OCI-LY3 (cell line): ENCODE data around the gene PXDN.
"Not testable (repeated sequence)": the region's sequence is repeated elsewhere in the genome, so short reads cannot be mapped to it uniquely, and the experiment has no call there.

ENCODE experiments used
- H2AFZ ChIP-seq: fragments of 200-600, 300-600 bp; shearing (Covaris generic); 2 replicates; pipeline ENCODE4 v1.6.0; 2014; ENCODE audit warnings: antibody characterized with exemption, low read depth, low read length
- H3K27ac ChIP-seq: fragments of 200-600, 300-600 bp; sonication (generic); 2 replicates; pipeline ENCODE4 v1.5.1; 2014; ENCODE audit warnings: mild to moderate bottlenecking, low read length, moderate library complexity, mixed read lengths
- H3K27me3 ChIP-seq: fragments of 200-600, 300-600 bp; sonication (generic); 2 replicates; pipeline ENCODE4 v1.6.1; 2014; ENCODE audit warnings: low read depth, low read length, mixed read lengths
- H3K36me3 ChIP-seq: fragments of 200-600, 300-600 bp; sonication (generic); replicated peaks from 2 replicates; pipeline ENCODE3; 2014; ENCODE audit warnings: low read depth, low read length, mixed read lengths
- H3K4me1 ChIP-seq: fragments of 300-600, 200-600 bp; sonication (generic); 2 replicates; pipeline ENCODE4 v1.6.1; 2014; ENCODE audit warnings: low read length, mixed read lengths
- H3K4me2 ChIP-seq: fragments of 200-600, 300-600 bp; sonication (generic); 2 replicates; pipeline ENCODE4 v1.6.1; 2014; ENCODE audit warnings: low read length, mixed read lengths
- H3K4me3 ChIP-seq: fragments of 300-600, 200-600 bp; sonication (generic); 2 replicates; pipeline ENCODE4 v1.5.1; 2014; ENCODE audit warnings: antibody characterized with exemption, mild to moderate bottlenecking, low read length, moderate library complexity
- H3K79me2 ChIP-seq: fragments of 300-600, 200-600 bp; shearing (Covaris generic); 2 replicates; pipeline ENCODE4 v1.6.1; 2014; ENCODE audit warnings: mild to moderate bottlenecking, low read length, mixed read lengths
- H3K9ac ChIP-seq: fragments of 300-600, 200-600 bp; shearing (Covaris generic); 2 replicates; pipeline ENCODE4 v1.6.0; 2014; ENCODE audit warnings: mild to moderate bottlenecking, low read length, moderate library complexity
- H3K9me3 ChIP-seq: fragments of 200-600, 300-600 bp; shearing (Covaris generic); 2 replicates; pipeline ENCODE4 v1.6.1; 2014; ENCODE audit warnings: low read length, mixed read lengths; ENCODE audit not compliant: insufficient read depth
- H4K20me1 ChIP-seq: fragments of 200-600, 300-600 bp; sonication (generic); 2 replicates; pipeline ENCODE4 v1.6.1; 2016; ENCODE audit warnings: low read length, mixed read lengths; ENCODE audit not compliant: insufficient read depth
- EZH2phosphoT487 ChIP-seq: fragments of 200-600 bp; shearing (Covaris generic); IDR thresholded peaks from 2 replicates; pipeline ENCODE4 v1.6.1; 2018; ENCODE audit warnings: antibody characterized with exemption, mixed run types, low read depth
- TF ChIP-seq, protein P1 (sequence below): fragments of 200-600, 300-600 bp; sonication (generic); IDR thresholded peaks from 2 replicates; pipeline ENCODE4 v1.5.1; 2014; ENCODE audit warnings: antibody characterized with exemption, low read length, low read depth

Gene PXDN

DNA sequence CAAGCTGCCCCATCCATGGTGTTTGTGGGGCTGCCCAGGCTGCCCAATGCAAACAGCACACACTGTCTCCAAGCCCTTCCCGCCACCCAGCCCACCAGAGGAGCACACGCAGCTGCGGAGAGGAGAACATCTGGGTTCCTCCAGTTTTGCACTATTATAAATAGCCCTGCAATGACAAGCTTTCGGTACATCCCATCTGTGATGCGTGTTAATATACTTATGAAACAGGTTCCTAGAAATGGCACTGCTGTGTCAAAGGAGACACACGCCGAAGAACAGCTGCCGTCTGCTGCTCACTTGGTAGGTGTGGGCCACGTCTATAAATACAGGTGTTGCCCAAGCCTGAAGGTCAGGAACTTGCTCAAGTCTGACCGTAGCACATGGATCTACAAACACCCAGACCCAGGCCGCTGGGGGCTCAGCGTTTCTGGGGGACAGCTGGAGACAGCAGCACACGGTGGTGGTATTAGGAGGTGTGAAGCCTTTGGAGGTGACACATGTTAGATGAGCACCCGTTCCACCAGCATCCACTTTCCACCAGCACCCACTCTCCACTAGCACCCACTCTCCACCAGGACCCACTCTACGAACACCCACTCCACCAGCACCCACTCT, 34.3 kb downstream of the PXDN start:
- Histone ChIP-seq H4K20me1 (no peaks in the 10 kb centered on the region), H3K9me3 (no peaks in the 10 kb centered on the region), H3K36me3 (no peaks in the 10 kb centered on the region), H2AFZ (no peak overlapping the region), H3K27ac (no peak overlapping the region), H3K4me1 (peaks cover 4% of the 10 kb centered on the region; the same call in 1 of the 2 replicates), H3K4me2 (no peak overlapping the region), H3K79me2 (no peaks in the 10 kb centered on the region), H3K4me3 (no peak overlapping the region), H3K9ac (no peak overlapping the region), H3K27me3 (no peaks in the 10 kb centered on the region)
- TF ChIP-seq EZH2phosphoT487, result no peak
- TF ChIP-seq, protein P1, sequence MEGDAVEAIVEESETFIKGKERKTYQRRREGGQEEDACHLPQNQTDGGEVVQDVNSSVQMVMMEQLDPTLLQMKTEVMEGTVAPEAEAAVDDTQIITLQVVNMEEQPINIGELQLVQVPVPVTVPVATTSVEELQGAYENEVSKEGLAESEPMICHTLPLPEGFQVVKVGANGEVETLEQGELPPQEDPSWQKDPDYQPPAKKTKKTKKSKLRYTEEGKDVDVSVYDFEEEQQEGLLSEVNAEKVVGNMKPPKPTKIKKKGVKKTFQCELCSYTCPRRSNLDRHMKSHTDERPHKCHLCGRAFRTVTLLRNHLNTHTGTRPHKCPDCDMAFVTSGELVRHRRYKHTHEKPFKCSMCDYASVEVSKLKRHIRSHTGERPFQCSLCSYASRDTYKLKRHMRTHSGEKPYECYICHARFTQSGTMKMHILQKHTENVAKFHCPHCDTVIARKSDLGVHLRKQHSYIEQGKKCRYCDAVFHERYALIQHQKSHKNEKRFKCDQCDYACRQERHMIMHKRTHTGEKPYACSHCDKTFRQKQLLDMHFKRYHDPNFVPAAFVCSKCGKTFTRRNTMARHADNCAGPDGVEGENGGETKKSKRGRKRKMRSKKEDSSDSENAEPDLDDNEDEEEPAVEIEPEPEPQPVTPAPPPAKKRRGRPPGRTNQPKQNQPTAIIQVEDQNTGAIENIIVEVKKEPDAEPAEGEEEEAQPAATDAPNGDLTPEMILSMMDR, result no peak

DNA sequence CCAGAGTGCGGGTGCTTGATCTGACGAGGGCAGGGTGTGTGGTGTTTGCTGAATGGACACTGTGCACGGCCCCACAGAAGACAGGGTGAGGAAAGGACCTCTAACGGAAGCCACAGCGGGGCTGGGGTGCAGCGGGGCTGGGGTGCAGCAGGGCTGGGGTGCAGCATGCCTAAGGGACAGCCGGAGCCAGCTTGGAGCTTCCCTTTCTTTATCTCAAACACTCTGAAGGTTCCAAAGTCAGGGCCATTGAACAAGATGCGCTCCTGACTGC, 35.0 kb downstream of the PXDN start:
- H2AFZ ChIP-seq, result no peak overlapping the region
- no peaks in the 10 kb centered on the region for H4K20me1 ChIP-seq
- no peaks in the 10 kb centered on the region for H3K36me3 ChIP-seq
- no peaks in the 10 kb centered on the region for H3K9me3 ChIP-seq
- H3K9ac ChIP-seq, result no peak overlapping the region
- H3K79me2 ChIP-seq, result no peaks in the 10 kb centered on the region
- no peak overlapping the region for H3K4me3 ChIP-seq
- no peak overlapping the region for H3K27ac ChIP-seq
- H3K27me3 ChIP-seq, result no peaks in the 10 kb centered on the region
- no peak overlapping the region for H3K4me2 ChIP-seq
- no peak for TF ChIP-seq EZH2phosphoT487
- TF ChIP-seq, protein P1, result no peak
- H3K4me1 ChIP-seq, result peaks cover 4% of the 10 kb centered on the region; the same call in 1 of the 2 replicates

DNA sequence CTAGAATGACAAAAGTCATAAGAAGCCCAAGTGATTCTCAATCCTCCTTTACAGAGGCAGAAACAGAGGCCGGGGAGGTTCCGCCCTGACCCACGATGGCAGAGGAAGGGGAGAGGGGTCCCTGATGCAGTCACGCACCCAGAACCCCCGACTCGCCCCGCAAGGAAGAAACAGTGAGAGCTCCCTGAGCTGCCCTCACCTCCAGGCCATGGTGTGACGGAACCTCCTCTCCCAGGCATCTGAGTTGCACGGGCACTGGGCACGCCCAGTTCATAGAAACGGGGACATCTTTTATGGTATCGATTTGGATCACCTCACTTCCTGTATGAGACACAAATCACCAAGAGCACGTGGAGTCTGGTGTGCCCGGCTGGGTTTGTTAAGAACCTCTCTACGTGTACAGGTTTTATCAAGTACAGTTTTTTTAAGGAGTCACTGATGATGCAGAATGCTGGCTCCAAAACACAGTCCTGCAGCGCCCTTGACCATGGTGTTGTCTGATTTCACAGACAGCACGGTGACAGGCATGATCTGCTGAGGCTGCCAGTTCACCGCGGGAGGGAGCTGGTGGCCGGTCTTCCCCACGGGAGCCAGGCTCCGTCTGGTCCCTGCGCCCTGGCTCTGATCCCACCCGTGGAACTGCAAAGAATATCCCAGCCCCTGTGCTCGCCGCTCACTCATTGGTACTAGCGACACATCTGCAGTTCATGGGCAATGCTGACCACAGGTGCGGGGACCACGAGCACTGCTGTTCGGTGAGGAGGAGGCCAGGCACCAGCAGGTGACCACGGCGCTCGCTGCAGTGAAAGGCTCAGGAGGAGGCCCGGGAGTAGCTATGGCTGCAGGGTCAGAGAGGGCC, 35.6 kb downstream of the PXDN start:
- Histone ChIP-seq H3K27ac (no peak overlapping the region), H3K4me1 (peaks cover 4% of the 10 kb centered on the region; the same call in 1 of the 2 replicates), H3K36me3 (no peaks in the 10 kb centered on the region), H2AFZ (no peak overlapping the region), H3K4me3 (no peak overlapping the region), H3K9ac (no peak overlapping the region), H3K27me3 (no peaks in the 10 kb centered on the region), H3K4me2 (no peak overlapping the region), H4K20me1 (no peaks in the 10 kb centered on the region), H3K9me3 (no peaks in the 10 kb centered on the region), H3K79me2 (no peaks in the 10 kb centered on the region)
- TF ChIP-seq EZH2phosphoT487, result no peak
- TF ChIP-seq, protein P1, result no peak

DNA sequence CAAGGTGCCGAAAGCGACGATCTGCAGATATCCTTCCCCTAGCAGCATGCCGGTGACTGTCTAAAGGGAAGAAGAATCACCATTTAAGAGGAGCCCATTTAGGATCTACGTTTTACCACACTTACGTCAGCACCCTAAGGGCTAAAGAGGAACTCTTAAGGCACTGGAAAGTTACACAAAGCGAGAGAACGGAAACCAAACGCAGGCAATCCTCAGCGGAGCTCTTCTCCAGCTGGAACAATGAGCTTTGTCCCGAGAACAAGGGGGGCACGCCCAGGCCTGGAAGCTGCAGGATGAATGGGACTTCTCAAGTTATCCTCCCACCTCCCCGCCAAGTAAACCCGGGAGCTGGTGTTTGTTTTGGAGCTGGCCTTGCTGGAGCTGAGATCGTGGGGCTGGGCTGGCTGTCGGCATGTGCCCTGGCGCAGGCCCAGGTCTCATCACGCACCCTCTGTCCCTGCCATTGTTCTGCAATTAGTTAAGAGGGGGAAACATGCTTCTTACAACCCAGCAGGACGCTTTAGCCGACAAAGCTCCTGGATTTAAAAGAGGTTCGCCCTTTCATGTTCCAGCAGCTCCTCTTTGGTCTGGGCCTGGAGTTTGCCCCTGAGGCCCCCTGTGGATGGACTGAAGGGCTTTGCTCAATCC, 36.4 kb downstream of the PXDN start:
- Histone ChIP-seq H3K79me2 (no peaks in the 10 kb centered on the region), H3K4me2 (no peak overlapping the region), H3K27ac (no peak overlapping the region), H2AFZ (no peak overlapping the region), H3K36me3 (no peaks in the 10 kb centered on the region), H3K9me3 (no peaks in the 10 kb centered on the region), H4K20me1 (no peaks in the 10 kb centered on the region), H3K9ac (no peak overlapping the region), H3K27me3 (no peaks in the 10 kb centered on the region), H3K4me3 (no peak overlapping the region), H3K4me1 (peaks cover 4% of the 10 kb centered on the region; the same call in 1 of the 2 replicates)
- TF ChIP-seq EZH2phosphoT487, result no peak
- TF ChIP-seq, protein P1, result no peak

DNA sequence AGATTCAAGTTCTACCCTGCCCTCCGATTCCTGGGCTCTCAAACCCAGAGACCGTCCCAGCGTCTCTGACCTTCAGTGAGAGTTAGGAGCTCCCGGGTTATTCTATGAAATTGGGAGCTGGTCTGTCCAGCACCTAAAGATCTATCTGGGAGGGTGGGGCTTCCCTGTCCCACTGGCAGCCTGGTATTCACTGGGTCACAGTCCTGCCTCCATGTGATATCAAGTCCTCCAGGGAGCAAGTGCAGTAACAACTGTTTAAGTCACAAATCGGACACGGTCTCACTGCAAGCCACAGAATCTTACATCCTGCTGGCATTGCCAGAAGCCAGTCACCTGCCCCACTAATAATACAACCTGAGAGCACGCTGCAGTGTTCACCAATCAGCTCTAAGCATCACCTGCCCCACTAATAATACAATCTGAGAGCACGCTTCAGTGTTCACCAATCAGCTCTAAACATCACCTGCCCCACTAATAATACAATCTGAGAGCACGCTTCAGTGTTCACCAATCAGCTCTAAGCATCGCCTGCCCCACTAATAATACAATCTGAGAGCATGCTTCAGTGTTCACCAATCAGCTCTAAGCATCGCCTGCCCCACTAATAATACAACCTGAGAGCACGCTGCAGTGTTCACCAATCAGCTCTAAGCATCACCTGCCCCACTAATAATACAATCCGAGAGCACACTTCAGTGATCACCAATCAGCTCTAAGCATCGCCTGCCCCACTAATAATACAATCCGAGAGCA, 38.0 kb downstream of the PXDN start:
- not testable (repeated sequence) for H4K20me1 ChIP-seq, H3K27ac ChIP-seq, H3K36me3 ChIP-seq, H2AFZ ChIP-seq, H3K27me3 ChIP-seq, H3K4me2 ChIP-seq, H3K4me3 ChIP-seq, H3K9me3 ChIP-seq, H3K79me2 ChIP-seq, H3K9ac ChIP-seq, H3K4me1 ChIP-seq
